Embryonic facial prominence (tissue), 1 donor: Measurements from ENCODE around the gene CDCP2.
A peak's percentile ranks its signal among the peaks of the same experiment; 100 is the strongest.

Source experiments
- DNase-seq: peaks from one replicate; pipeline ENCODE4 v3.0.0-alpha.2; 2016; ENCODE audit errors: extremely low spot score

CDCP2 gene

GRCh38 chr1:54137534-54138061 is 15.2 kb downstream of the CDCP2 start:
- no peak for DNase-seq

GRCh38 chr1:54136963-54137533 is 15.8 kb downstream of the CDCP2 start:
- no peak for DNase-seq

GRCh38 chr1:54136269-54136896 is 16.4 kb downstream of the CDCP2 start:
- DNase-seq = no peak

GRCh38 chr1:54135436-54136120 is 17.2 kb downstream of the CDCP2 start:
- no peak for DNase-seq

- no peak for DNase-seq
Observed at GRCh38 chr1:54134295-54134694, 18.5 kb downstream of the CDCP2 start.

- no peak for DNase-seq
Observed at GRCh38 chr1:54132495-54132894, 20.3 kb downstream of the CDCP2 start.

GRCh38 chr1:54131419-54131818 is 21.4 kb downstream of the CDCP2 start:
- no peak for DNase-seq

GRCh38 chr1:54129858-54130257 is 22.9 kb downstream of the CDCP2 start:
- DNase-seq = no peak

- no peak for DNase-seq
Observed at GRCh38 chr1:54127594-54128300, 25.1 kb downstream of the CDCP2 start.

- DNase-seq = no peak
Observed at GRCh38 chr1:54126271-54126815, 26.5 kb downstream of the CDCP2 start.

GRCh38 chr1:54125386-54126070 is 27.3 kb downstream of the CDCP2 start:
- no peak for DNase-seq

- DNase-seq = no peak
Observed at GRCh38 chr1:54124906-54125305, 27.9 kb downstream of the CDCP2 start.

GRCh38 chr1:54124472-54124871 is 28.3 kb downstream of the CDCP2 start:
- no peak for DNase-seq

- no peak for DNase-seq
Observed at GRCh38 chr1:54122992-54123391, 29.8 kb downstream of the CDCP2 start.

- no peak for DNase-seq
Observed at GRCh38 chr1:54122135-54122751, 30.6 kb downstream of the CDCP2 start.

- peak; percentile 33 for DNase-seq
Observed at GRCh38 chr1:54121482-54122134, 31.2 kb downstream of the CDCP2 start.

GRCh38 chr1:54120698-54121481 is 31.9 kb downstream of the CDCP2 start:
- no peak for DNase-seq

- DNase-seq = no peak
Observed at GRCh38 chr1:54120018-54120697, 32.6 kb downstream of the CDCP2 start.

- no peak for DNase-seq
Observed at GRCh38 chr1:54118704-54119103, 34.1 kb downstream of the CDCP2 start.
